GM21619 (cell line): ENCODE results near the gene CUL9.
"Not testable (repeated sequence)": the region's sequence is repeated elsewhere in the genome, so short reads cannot be mapped to it uniquely, and the experiment has no call there.

Experiments used
- ATAC-seq: cut with Tn5 transposase; IDR thresholded peaks from one replicate; pipeline ENCODE4 v1.9.1; 2021; ENCODE audit not compliant: unreplicated experiment

Gene CUL9

GRCh38 chr6:43181942-43182860 is at the start of gene CUL9:
TSS of gene CUL9 (plus strand) at chr6:43182196. CDS start at chr6:43184311, 2,115 bp downstream.
- peak; percentile 96 for ATAC-seq

GRCh38 chr6:43138267-43138666 is 43.7 kb upstream of the CUL9 start:
- no peak for ATAC-seq

DNA sequence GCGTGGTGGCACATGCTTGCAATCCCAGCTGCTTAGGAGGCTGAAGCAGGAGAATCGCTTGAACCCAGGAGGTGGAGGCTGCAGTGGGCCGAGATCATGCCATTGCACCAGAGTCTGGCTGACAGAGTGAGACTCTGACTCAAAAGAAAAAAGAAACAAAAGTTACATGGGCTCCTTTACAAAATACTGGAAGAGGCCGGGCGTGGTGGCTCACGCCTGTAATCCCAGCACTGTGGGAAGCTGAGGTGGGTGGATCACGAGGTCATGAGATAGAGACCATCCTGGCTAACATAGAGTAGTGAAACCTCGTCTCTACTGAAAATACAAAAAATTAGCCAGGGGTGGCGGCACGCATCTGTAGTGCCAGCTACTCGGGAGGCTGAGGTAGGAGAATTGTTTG is 42.0 kb upstream of the CUL9 start:
- ATAC-seq = not testable (repeated sequence)

DNA sequence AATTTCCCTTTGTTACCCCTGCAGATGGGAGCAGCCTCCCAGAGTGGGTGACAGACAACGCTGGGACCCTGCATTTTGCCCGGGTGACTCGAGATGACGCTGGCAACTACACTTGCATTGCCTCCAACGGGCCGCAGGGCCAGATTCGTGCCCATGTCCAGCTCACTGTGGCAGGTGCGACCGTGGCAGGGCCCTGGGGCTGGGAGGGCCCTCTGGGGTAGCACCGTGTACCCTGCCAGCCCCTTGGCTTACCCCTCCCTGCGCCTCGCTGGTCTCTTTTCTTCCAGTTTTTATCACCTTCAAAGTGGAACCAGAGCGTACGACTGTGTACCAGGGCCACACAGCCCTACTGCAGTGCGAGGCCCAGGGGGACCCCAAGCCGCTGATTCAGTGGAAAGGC is 40.4 kb upstream of the CUL9 start:
- no peak for ATAC-seq

DNA sequence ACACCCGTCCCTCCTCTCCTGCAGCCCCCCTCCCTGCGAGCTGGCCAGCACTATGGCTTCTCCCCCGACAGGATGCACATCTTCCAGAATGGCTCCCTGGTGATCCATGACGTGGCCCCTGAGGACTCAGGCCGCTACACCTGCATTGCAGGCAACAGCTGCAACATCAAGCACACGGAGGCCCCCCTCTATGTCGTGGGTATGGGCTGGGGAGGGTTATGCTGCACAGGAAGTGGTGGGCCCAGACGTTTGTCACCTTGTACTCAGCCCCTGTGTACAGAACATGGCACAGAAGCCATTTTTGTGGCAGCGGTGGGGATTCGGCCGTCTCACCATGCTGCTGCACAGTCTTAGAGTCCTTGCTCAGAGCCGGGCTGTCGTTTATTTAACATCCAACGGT is 39.9 kb upstream of the CUL9 start:
- no peak for ATAC-seq

DNA sequence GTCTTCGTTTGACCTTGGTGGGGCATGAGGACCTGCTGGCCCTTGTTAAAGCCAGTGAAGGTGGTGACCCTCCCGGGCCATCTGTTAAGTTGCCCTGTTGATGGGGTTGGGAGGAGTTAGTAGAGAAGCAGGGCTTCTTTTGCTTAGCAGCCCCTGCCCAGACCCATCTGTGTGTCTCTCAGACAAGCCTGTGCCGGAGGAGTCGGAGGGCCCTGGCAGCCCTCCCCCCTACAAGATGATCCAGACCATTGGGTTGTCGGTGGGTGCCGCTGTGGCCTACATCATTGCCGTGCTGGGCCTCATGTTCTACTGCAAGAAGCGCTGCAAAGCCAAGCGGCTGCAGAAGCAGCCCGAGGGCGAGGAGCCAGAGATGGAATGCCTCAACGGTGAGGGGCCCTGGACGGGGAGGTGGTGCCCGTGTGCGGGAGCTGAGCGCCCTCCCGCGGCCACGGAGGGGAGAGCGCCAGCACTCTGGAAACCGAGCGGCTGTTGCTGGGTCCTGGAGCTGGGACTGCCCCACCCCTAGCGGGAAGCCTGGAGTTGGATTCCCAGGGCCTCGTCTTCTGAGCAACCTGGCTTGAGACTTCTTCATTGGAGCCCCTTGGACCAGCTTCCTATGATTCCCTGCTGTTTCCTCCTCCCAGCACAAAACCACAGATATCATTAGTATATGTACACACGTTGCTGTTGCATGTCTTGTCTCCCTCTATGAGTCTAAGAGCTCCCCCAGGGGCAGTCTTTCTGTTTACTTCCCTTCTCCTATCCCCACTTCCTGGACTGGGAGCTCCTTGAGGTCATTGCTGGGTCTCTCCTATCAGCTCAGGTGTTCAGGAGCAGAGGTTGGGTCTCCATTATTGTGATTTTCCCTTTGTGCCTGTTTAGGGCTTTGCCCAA is 38.5 kb upstream of the CUL9 start:
- ATAC-seq = no peak

GRCh38 chr6:43144879-43145278 is 37.1 kb upstream of the CUL9 start:
- ATAC-seq = no peak

- ATAC-seq = no peak
Observed at GRCh38 chr6:43146261-43146660, 35.7 kb upstream of the CUL9 start.

- no peak for ATAC-seq
Observed at GRCh38 chr6:43146709-43147688, 35.0 kb upstream of the CUL9 start.

DNA sequence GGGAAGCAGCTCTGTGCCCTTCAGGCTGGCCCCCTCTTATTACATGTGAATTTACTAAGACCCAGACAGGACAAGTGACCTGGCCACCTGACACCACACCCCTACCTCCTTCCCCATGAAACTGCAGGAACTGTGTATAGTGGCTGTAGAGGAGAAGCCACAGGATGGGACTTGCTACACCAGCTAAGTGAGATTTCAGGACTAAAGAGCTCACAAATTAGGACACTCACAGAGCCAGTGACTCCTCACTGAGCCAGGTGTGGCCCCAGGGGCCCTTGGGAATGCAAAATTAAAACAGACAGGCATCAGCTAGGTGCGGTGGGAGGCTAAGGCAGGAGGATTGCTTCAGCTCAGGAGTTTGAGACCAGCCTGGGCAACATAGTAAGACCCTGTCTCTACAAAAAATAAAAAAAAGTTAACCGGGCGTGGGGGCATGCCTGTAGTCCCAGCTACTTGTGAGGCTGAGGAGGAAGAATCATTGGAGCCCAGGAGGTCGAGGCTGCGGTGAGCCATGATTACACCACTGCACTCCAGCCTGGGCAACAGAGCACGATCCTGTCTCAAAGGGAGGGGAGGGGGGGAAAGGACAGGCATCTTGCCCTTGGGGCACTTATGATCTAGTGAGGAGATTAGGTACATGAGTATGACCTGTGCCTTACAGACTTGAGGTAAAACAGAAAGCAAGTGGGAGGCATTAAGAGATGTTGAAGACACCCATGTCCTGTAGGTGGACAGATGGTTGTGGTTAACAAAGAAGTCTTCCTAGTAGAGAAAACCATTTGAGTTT is 34.1 kb upstream of the CUL9 start:
- ATAC-seq = no peak

GRCh38 chr6:43149265-43149664 is 32.7 kb upstream of the CUL9 start:
- ATAC-seq = no peak

- ATAC-seq = no peak
Observed at GRCh38 chr6:43150051-43150751, 31.8 kb upstream of the CUL9 start.

DNA sequence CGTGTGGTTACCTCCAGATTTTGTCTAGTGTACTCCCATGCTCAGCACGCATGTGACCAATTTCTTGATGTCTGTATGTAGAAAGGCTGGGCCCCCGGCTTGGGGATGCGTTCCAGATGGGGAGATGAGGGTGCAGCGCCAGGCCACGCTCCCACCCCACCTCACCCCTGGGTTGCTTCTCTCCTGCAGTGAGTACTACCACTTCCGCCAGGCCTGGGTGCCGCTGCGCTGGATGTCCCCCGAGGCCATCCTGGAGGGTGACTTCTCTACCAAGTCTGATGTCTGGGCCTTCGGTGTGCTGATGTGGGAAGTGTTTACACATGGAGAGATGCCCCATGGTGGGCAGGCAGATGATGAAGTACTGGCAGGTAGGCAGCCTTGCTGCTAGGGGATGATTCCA is 22.4 kb upstream of the CUL9 start:
- no peak for ATAC-seq

DNA sequence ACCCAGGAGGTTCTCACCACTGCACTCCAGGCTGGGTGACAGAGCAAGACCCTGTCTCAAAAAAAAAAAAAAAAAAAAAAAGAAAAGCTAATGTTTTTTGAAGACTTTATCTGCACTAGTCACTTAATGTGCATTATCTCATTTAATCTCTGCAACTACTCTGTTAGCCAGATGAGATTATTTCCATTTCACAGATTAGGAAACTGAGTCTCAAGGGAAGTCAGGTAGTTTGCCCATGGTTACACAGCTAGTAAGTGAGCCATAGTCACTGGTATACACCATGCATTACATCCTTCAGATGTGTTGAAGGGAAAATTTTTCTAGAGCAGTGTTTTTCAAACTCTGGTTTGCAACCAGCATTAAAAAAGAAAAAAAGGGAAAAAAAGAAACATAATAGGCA is 18.1 kb upstream of the CUL9 start:
- ATAC-seq = no peak

GRCh38 chr6:43170417-43170930 is 11.5 kb upstream of the CUL9 start:
- ATAC-seq = no peak

GRCh38 chr6:43170931-43171706 is 10.9 kb upstream of the CUL9 start, which contains the start of gene SRF:
TSS of gene SRF (plus strand) at chr6:43171269. CDS start at chr6:43171657, 388 bp downstream.
- peak; percentile 56 for ATAC-seq

DNA sequence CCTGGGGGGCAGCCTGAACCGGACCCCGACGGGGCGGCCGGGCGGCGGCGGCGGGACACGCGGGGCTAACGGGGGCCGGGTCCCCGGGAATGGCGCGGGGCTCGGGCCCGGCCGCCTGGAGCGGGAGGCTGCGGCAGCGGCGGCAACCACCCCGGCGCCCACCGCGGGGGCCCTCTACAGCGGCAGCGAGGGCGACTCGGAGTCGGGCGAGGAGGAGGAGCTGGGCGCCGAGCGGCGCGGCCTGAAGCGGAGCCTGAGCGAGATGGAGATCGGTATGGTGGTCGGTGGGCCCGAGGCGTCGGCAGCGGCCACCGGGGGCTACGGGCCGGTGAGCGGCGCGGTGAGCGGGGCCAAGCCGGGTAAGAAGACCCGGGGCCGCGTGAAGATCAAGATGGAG is 10.3 kb upstream of the CUL9 start:
- no peak for ATAC-seq
